Skin of body (tissue), 2 donors: ENCODE results near the gene DMAC1. TPM values are rescaled to one million over a fixed set of nuclear protein-coding genes. Genes with fewer than 3 reads are reported as not detected.

Source experiments
- DNase-seq: peaks from one replicate; lab custom pipeline; 2025; lab: John Stamatoyannopoulos, UW
- total RNA-seq: library from RNA; depleted of rRNA; stranded (reverse); fragments of >200 nt; gene quantifications from one replicate; pipeline ENCODE4 v1.2.3, GENCODE V29; 2014

Gene DMAC1, protein sequence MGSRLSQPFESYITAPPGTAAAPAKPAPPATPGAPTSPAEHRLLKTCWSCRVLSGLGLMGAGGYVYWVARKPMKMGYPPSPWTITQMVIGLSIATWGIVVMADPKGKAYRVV
- total RNA-seq, result 9.5 TPM

DNA sequence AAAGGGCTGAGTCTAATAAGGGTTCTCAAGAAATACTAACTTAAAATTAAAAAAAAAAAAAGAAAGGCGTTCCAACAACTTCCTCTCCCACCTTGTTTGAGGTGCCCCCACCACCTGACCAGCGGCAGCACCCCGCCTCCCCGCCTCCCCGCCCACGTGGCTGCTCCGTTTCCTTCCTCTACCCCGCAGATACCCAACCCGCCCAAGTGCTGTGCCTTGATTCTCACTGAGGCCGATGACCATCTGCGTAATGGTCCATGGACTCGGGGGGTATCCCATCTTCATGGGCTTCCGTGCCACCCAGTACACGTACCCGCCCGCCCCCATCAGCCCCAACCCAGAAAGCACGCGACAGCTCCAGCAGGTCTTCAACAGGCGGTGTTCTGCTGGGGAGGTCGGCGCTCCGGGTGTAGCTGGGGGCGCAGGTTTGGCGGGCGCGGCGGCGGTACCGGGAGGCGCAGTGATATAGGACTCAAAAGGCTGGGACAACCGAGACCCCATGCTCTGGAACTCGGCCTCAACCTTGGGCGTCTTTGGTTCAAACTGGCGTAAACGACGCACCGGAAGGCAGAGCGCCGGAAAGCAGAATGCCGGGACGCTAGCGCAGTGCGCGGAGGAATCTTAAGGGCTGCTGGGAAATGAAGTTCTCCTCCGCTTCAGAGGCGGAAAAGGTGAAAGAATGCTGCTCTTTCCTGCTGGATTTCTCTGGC is at the start of gene DMAC1:
Gene DMAC1, minus strand, starts transcription at position 545 of the 710 bp plus-strand sequence. Its CDS starts 44 bp downstream, at position 501.
- peak; percentile 81 for DNase-seq

DNA sequence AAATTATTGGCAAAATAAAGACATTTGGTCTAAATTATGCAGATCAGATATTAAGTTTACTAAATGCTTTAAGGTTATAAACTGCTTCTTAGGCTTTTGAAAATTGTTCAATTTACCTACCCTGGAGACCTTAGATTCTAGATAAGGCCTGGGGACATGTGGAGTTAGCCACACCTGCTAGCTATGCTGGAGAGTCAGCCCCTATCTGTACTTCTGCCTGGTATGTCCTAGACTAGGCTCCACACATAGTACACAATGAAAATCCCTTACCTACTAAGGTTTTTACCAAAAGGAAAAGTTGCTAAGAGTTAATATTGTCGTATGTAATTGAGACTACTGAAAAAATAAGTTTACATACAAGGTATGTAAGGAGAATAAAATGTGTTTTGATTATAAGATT is 49.8 kb upstream of the DMAC1 start:
- DNase-seq, result no peak

DNA sequence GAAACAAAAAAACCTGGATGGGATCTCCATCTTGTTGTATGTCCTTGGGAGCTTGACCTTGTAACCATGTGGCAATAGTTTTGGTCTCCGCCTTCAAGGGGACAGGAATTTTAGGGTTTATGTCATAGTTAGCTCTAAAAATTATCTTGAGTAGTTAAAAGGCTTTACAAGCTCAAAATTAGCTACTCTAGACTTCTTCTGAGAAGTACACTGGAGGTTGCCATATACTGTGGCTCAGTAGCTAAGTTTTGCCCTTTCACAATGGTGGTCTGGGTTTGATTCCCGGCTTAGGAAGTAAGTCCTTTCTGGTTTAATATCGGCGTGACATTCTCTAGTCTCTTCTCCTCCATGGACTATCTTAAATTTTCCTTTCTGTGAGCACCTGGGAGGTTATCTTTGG is 48.9 kb upstream of the DMAC1 start:
- DNase-seq, result no peak

DNA sequence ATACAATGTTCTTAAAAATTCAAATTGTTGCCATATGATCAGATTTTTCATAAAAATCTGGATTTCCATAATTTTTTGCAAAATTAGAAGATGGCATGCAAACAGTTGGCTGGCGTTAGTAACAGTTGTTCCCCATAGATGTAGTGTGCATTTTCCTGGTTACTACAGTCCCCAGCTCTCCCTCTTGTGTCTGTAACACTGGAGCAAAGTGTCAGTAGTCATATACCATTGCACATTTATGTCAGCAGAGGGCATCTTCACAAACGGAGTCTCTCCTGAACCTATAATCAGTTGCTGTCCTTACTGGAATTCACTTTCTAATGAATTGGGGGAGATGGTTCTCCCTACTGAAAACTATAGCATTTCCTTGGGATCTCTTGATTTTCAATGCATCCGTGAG is 44.7 kb upstream of the DMAC1 start:
- peak; percentile 35 for DNase-seq

DNA sequence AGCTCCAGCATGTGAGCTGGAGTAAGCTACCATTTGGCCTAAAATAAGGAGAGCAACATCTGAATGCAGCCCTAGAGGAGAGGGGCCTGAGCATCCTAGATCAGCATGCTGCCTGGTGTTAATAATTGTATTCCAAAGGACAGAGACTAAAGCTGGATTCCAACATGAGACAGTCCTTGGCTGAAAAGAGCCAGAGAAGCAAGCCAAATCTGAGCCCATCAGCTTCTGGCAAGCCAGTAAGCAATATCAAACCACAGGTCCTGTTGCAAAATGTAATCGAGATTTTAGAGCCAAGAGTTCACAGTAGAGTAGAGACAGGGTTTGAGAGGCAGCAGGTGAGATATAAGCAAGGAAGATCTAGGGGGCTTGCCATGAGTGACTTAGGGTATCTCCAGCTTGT is 42.3 kb upstream of the DMAC1 start:
- no peak for DNase-seq

DNA sequence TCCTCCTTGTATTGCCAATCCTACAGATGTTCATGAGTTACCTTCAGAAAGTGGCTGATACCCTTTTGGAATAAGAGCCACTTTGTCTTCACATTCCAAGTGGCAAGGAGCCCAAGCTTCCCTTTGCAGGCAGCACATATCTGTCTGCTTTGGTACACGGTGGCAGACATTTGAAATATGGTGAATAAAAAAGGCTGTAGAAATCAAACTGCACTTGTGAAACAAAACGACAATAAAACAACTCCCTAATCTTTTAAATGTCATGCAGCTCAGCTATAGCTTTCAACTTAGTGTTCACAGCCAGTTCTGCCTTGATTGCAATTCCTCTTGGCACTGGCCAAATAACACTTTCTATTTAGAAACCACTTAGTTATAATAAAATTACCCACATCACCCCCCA is 35.0 kb upstream of the DMAC1 start:
- no peak for DNase-seq

DNA sequence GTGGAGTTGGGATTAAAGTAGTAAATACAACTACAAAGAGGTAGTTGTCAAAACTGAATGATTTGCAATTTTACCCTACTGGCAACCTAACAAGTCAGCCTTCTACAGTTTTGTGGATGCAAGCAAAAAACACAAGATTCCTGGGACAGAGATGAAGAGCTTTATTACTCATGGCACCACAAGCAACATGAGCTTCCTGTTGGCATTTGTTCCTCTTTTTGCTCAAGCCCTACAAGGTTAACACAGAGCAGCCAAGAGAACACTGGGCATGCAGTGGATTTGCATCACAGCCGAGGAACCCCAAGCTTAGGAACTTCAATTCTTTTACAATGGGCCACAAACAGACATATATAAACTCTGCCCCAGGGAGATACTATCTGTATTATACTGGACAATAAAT is 28.8 kb upstream of the DMAC1 start:
- no peak for DNase-seq

DNA sequence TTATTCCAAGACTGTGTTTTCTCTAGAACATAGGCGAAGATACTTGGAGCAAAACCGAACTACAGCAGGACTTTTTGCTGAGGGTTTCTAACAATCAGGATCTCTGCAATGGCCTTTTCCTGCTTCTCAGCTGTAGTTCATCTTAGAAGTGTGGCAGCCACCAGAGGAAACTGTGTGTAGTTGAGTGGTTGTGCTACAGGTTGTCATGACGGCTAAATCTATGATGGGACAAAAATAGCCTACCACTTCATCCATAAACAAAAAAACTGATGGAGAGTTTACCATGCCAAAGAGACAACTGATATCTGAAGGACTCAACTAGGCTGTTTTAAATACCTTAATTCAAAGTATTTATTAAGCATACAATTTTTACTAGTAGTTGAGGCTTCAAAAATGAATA is 28.2 kb upstream of the DMAC1 start:
- DNase-seq, result no peak

DNA sequence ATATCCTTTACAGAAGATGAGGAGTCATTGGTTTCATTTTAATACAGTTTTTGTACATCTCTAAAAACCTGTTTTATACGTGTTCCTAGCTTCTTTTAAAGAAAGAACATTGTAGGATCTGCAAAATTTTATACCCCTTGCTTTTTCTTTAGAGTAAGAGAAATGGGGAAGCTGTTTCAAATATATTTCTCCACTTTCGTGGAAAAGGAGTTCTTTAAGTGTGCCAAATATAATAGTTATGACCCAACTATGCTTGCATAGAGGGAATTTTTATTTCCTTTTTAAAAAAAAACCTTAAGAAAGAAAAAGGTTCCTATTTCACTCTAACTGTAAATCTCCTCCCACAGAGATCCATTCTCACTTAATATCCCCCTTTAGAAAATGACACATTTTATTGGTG is 27.5 kb upstream of the DMAC1 start:
- DNase-seq, result no peak

DNA sequence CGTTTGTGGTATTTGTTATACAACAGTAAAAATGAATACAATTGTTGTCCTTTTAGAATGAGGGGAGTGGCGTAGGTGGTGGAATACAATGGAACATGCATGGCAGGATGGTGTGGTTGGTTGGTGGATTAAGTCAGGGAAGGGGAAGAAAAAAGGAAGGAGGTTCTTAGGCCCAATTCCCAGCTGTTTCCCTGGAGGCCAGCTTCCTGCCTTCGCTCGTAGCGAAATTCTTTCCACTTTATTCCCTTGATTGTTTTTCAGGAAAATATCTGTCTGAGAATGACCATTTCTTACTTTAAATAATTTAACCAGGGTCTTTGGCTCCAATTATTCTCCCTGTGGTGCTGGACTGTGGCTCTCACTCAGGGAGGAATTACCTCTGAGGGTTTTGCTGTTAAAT is 24.1 kb upstream of the DMAC1 start:
- no peak for DNase-seq

DNA sequence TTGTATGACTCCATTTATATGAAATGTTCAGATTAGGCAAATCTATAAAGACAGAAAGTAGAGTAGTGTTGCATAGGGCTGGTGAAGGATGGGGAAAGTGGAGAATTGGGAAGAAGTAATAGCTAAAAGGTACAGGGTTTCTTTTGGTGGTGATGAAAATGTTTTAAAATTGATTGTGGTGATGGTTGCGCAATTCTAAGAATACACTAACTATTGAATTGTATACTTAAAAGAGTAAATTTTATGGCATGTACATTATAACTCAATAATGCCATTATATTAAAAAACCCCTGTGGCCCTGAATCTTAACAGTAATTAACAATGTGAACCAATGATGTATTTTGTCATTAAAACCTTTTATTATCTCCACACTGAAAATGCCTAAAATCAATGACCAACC is 20.4 kb upstream of the DMAC1 start:
- no peak for DNase-seq

DNA sequence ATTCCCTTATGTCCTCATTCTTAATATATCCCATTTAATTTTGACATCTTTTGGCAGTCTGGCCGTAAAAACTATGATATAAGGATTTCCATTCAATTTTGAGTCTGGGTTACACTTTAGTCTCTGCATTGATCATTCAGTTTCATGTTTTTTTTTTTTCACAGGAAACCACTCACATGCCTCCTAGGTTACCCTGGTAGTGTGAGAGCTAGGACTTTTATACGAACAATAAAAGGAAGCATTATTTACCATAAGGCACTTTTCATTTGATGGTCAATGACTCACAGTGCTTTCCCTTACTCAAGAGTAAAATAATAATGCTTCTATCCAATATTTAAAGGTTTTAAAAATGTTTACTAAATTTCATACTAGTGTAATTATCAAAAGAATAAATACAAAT is 16.4 kb upstream of the DMAC1 start:
- no peak for DNase-seq

DNA sequence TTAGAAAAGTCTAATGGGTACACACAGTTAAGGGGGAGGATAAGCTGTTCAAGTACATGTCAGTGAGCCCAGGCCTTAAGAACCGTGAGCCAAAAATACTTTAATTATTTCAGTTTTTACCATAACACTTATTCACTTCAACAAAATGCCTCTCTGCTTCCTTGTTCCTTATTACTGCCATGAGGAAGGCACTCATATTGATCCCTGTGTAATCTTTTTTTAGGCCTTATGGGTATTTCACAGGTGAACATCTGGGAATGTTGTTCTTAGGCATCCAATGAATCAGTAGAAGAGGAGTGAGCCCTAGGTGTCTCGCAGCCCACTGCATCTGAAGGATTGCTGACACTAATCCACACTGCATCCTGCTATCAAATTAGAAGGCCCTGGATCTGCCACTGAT is 13.5 kb upstream of the DMAC1 start:
- DNase-seq, result no peak

DNA sequence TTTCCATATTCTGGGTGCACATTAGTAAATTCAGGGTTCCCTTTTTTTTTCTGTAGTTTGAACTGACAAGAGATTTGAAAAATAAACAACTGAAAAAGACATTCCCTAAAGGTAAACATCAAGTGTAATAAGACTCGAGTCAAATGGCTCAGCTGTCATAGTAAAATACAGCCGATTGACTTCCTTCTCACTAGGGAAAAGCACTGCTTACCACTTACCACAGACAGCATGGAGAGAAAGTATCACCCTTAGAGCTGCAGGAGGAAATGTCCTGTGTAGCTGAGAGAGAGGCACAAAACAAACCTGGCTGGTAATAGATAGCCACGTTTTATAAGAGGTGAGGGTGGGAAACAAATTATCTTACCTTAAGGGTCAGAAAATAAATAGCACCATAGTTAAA is 12.1 kb upstream of the DMAC1 start:
- DNase-seq, result no peak

DNA sequence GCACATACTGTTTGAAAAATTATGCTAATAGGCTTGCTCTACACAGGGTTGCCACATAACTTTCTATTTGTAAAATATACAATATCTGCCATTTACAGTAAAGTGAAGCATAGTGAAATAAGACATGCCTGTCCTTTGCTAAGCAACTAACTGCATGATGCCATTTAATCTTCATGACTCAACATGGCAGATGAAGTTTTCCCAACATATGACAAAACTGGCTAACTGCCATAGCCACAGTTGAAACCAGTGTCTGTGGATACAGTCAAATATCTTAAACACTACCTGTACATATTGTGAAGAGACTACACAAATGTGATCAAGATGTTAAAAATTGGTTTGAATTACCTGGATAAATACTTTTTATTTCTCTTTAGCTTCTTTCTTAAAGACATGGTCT is 3.1 kb upstream of the DMAC1 start:
- no peak for DNase-seq

DNA sequence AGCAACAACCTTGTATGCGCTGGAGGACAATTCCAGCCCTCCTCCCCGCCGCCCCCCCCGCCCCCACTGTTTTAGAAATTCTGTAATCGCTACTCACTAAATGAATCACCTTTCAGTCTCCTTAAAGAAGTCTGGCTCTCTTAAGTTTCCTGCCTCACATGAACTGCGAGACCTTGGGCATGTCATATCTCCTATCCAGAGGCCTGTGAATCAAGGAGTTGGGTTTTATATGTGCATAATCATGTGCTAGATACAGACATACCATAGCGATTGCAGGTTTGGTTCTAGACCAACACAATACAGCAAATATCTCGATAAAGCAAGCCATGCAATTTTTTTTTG is 337 bp upstream of the DMAC1 start:
- no peak for DNase-seq

DNA sequence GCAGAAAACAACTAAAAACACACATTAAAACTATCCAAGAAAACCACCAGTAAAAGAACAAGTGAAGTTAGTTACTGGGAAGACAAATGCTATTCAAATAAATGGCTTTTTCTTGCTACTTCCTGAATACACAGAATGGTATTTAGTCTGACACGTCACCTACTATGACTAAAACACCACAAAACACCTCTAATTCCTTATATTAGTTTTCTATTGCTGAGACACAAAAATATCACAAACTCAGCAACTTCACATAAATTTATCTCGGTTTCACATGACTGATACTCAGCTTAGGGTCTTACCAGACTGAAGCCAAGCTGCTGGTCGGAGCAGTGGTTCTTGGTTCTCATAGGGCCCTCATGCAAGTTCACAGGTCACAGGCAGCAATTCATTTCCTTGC is 5.4 kb downstream of the DMAC1 start:
- no peak for DNase-seq

DNA sequence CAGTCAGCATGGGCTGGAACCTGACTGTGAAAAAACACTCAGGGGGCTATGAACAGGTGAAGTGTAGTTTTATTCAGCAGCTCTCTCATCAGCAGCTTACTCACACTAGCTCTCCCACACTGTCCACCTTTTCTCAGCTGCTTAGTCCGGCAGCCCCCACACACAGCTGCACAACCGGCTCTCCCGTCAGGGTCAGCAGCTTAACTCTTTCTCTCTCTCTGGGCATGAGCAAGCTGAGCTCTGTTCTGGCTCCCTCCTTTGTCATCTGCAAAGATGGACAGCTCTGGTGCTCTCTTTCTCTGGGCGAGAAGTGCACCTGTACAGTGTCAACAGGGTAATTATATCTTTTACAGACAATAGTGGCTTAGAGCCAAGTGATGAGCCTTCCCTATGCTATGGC is 8.2 kb downstream of the DMAC1 start:
- no peak for DNase-seq

DNA sequence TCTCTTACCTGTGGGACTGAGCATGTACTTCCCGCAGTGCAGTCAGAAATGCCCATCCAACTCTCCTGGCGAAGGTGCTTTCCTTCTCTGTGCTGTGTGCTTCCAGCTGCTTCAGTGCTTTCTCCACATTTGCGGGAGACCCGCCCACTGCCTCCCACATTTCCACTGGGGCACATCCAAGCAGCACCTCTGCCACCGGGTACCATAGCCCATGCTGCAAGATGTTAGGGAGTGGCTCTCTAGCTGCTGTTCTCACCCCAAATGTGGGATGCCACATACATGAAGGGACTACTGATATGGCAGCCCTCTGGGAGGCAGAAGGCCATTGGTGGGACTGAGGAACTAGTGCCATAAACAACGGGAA is 8.8 kb downstream of the DMAC1 start:
- DNase-seq, result no peak

DNA sequence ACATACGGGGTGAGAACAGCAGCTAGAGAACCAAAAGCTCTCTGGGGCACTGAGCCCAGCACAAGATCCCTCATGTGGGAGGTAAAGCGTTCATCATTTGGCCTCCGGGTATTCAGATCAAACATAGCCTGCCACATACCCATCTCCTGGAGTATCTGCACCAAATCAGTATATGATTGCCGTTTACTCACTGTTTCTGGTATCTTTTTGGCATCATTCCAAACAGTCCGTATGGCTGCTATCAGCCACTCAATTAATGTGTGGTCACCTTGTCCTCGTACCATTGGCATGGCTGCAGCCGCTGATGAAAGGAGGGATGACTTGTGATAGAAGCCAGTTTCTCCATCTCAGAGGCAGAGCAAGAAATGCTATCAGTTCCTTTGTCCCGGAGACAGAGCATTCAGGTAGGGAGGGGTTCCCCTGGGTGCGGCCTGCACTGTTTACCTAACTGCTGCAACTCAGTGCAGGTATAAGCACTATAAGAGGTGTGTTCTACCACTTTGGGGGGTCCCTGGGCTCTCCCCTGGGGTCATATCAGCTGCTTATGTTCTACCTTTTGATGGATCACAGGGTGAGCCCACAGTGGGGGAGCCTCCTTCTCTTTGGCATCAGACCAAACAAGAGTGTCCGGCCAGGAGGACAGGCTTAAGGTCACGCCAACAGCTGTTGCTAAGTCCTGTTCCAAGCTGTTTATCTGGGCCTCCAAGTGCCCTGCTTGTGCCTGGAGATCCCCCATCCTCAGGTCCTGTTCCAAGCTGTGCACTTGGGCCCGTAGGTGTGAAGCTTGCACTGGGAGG is 9.4 kb downstream of the DMAC1 start:
- DNase-seq, result no peak

DNA sequence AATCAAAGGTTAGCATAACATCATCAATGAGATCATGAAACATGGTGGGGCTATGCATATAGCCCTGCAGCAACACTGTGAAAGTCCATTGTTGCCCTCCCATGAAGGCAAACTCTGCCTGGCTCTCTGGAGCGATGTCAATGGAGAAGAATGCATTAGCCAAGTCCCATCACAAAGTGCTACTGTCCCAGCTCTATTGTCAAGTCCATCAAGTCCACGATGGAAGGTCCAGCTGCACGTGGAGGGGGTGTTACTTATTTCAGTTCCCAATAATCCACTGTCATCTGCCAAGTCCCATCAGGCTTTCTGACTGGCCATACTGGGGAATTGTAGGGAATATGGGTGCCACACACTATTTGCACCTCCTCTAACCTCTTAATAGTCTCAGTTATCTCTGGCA is 10.8 kb downstream of the DMAC1 start:
- DNase-seq, result no peak

DNA sequence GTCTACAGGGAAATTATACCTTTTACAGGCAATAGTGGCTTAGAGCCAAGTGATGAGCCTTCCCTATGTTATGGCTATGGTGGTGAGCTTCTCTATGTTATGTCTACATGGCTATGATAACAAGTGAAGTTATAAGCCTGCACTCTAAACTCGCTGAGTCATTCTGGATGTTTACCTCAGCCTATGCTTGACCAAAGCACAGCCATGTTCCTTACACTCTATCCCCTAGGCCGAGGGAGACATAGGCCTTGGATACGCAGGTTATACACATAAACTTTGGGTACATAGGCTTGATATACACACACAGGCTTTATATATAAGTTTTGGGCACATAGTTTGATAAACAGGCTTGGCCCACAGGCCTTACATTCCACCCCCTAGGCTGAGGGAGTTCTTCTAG is 13.8 kb downstream of the DMAC1 start:
- DNase-seq, result no peak

DNA sequence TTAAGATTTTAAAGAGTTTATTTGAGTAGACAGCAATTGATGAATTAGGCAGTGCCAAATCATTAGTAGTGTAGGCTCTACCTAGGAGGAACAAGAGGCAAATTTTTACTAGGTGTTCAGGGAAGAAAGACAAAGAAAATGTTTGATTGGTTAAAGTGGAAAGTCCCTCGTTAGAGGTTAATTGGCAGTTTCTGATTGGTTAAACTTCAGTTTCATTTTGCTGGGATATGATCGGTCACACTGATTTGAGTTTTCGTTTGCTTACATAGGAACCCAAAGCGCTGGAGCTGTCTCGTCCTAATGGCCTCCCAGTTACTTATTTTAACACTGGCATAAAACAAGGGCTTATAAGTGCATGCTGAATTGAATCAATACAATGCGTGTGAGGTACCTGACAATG is 15.1 kb downstream of the DMAC1 start:
- DNase-seq, result no peak
